ENCODE data around the gene RANGAP1.

DNA sequence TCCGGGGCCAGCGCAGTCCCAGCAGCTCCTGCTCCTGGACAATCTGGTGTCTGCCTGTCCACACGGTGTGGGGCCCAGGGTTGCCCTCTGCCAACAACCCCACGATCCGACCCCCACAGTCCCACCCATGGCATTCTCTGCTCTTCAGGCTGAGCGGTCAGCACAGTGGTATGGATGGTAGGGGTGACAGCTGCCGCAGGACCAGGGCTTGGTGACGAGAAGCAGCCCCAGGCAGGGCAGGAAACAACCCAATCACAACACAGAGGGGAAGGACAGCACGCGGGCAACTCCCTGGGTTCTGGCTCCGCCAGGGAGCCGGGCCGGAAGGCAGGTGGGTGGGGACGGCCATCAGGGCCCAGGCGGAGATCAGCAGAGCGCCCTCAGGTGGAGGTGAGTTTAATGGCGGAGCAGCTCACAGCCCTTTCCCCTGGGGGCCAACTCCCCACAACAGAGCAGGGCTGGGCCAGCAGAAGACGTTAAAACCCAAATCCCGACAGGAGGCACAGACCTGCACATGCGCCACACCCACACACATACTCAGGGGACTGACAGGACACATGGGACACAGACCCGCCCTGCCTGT lies 40.0 kb downstream of the RANGAP1 start:
- TF ChIP-seq, protein P1, sequence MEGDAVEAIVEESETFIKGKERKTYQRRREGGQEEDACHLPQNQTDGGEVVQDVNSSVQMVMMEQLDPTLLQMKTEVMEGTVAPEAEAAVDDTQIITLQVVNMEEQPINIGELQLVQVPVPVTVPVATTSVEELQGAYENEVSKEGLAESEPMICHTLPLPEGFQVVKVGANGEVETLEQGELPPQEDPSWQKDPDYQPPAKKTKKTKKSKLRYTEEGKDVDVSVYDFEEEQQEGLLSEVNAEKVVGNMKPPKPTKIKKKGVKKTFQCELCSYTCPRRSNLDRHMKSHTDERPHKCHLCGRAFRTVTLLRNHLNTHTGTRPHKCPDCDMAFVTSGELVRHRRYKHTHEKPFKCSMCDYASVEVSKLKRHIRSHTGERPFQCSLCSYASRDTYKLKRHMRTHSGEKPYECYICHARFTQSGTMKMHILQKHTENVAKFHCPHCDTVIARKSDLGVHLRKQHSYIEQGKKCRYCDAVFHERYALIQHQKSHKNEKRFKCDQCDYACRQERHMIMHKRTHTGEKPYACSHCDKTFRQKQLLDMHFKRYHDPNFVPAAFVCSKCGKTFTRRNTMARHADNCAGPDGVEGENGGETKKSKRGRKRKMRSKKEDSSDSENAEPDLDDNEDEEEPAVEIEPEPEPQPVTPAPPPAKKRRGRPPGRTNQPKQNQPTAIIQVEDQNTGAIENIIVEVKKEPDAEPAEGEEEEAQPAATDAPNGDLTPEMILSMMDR (IDR thresholded peaks at IDR 0.05): no peak
- TF ChIP-seq POLR2A (IDR thresholded peaks at IDR 0.05): no peak

Data from lower leg skin (tissue), 3 donors.